ENCODE results near the gene GAN. TPM values are rescaled to one million over a fixed set of nuclear protein-coding genes. Genes with fewer than 3 reads are reported as not detected.

GAN gene
- total RNA-seq, 1 experiment from 2014 or later = 5.3 TPM

DNA sequence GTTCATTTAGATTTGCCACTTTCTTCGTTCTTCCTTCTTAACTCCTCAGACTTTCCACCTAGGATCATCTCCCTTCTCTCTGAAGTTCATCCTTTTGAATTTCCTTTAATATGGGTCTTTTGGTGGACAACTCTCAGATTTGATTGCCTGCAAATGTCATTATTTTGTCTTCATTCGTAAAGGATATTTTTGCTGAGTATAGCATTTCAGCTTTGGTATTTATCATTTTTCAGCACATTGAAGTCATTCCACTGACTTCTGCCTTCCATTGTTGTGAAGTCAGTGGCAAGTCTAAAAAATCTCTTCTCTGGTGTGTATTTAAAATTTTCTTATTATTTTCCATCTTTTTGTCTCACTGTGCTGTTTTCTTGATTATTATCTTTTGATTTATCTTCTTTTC lies 45.4 kb downstream of the GAN start:
- BruUV-seq (replicated peaks) = no TSS peak
- ChIA-PET CTCF (no interaction called here), POLR2A (ENCODE audit: unreplicated experiment) (no interaction called here)
- Histone ChIP-seq H3K36me3 (ENCODE audit: low read depth, low read length) (no peaks in the 10 kb centered on the region; the same call in 1 of the 2 replicates), H3K9me2 (replicated peaks; ENCODE audit: low read length) (no peaks in the 10 kb centered on the region), H4K20me1 (ENCODE audit: low read length) (no peaks in the 10 kb centered on the region), H3K79me2 (ENCODE audit: low read length) (no peaks in the 10 kb centered on the region), H3K4me2 (ENCODE audit: low read length) (no peak overlapping the region), H2AFZ (ENCODE audit: low read length) (no peak overlapping the region), H3K4me3 (ENCODE audit: low read length) (no peak overlapping the region), H3K9me3 (ENCODE audit: low read length) (no peaks in the 10 kb centered on the region), H3K27ac (ENCODE audit: low read length) (no peak overlapping the region), H3K4me1 (ENCODE audit: insufficient read depth, low read length) (no peaks in the 10 kb centered on the region), H3K27me3 (ENCODE audit: low read length) (no peaks in the 10 kb centered on the region), H3F3A (ENCODE audit: low read length, unreplicated experiment) (no peaks in the 10 kb centered on the region), H3K9ac (ENCODE audit: low read length) (no peak overlapping the region)
- TF ChIP-seq EZH2phosphoT487 (IDR thresholded peaks at IDR 0.05; ENCODE audit: borderline replicate concordance, low read length) (no peak), EZH2 (IDR thresholded peaks at IDR 0.05; ENCODE audit: low read length, unreplicated experiment) (no peak)
- TF ChIP-seq, protein P1, sequence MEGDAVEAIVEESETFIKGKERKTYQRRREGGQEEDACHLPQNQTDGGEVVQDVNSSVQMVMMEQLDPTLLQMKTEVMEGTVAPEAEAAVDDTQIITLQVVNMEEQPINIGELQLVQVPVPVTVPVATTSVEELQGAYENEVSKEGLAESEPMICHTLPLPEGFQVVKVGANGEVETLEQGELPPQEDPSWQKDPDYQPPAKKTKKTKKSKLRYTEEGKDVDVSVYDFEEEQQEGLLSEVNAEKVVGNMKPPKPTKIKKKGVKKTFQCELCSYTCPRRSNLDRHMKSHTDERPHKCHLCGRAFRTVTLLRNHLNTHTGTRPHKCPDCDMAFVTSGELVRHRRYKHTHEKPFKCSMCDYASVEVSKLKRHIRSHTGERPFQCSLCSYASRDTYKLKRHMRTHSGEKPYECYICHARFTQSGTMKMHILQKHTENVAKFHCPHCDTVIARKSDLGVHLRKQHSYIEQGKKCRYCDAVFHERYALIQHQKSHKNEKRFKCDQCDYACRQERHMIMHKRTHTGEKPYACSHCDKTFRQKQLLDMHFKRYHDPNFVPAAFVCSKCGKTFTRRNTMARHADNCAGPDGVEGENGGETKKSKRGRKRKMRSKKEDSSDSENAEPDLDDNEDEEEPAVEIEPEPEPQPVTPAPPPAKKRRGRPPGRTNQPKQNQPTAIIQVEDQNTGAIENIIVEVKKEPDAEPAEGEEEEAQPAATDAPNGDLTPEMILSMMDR (conservative IDR thresholded peaks at IDR 0.05; ENCODE audit: low read depth, low read length) = no peak
- DNase-seq = no peak
- intact Hi-C loops (cut with micrococcal nuclease) = no loop called here
- no peak for ATAC-seq

DNA sequence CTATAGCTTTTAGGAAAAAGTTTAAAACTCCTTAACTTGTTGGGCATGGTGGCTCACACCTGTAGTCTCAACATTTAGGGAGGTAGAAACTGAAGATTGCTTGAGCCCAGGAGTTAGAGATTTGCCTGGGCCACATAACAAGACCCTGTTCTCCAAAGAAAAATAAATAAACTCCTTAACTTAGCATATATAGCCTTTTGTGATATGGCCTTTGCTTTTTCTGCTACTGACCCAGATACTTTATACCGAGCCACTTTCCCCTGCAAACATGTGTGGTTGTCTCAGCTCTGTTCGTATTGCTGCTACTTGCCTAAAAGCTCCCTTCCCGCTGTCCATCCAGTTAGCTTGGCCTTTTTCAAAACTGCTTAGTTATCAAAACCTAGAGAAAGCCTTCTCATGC lies 51.0 kb downstream of the GAN start:
- no peak overlapping the region for H3K9ac ChIP-seq (ENCODE audit: low read length)
- BruUV-seq (replicated peaks) = no TSS peak
- H3K9me2 ChIP-seq (replicated peaks; ENCODE audit: low read length) = no peaks in the 10 kb centered on the region
- intact Hi-C loops (cut with micrococcal nuclease) = loop anchor here (1.0 kb wide), 1 partner anchor 358 kb away; no protein-coding TSS in a partner anchor
- ATAC-seq (no peak), DNase-seq (no peak)
- POLR2A ChIA-PET (ENCODE audit: unreplicated experiment) = no interaction called here
- H3K4me2 ChIP-seq (ENCODE audit: low read length) = no peak overlapping the region
- H3K4me3 ChIP-seq (ENCODE audit: low read length) = no peak overlapping the region
- CTCF ChIA-PET = interaction anchor here (0.5 kb wide), 1 partner anchor 37 kb away, joined by 18 read pairs; no protein-coding TSS in a partner anchor
- H3K79me2 ChIP-seq (ENCODE audit: low read length) = no peaks in the 10 kb centered on the region
- TF ChIP-seq EZH2 (IDR thresholded peaks at IDR 0.05; ENCODE audit: low read length, unreplicated experiment) (no peak), EZH2phosphoT487 (IDR thresholded peaks at IDR 0.05; ENCODE audit: borderline replicate concordance, low read length) (no peak)
- TF ChIP-seq, protein P1 (conservative IDR thresholded peaks at IDR 0.05; ENCODE audit: low read depth, low read length) = no peak
- H3K27ac ChIP-seq (ENCODE audit: low read length) = no peak overlapping the region
- H3K9me3 ChIP-seq (ENCODE audit: low read length) = no peaks in the 10 kb centered on the region
- no peaks in the 10 kb centered on the region for H4K20me1 ChIP-seq (ENCODE audit: low read length)
- no peaks in the 10 kb centered on the region for H3K4me1 ChIP-seq (ENCODE audit: insufficient read depth, low read length)
- no peak overlapping the region for H2AFZ ChIP-seq (ENCODE audit: low read length)
- H3K27me3 ChIP-seq (ENCODE audit: low read length) = no peaks in the 10 kb centered on the region
- H3K36me3 ChIP-seq (ENCODE audit: low read depth, low read length) = peaks cover 12% of the 10 kb centered on the region; the same call in 1 of the 2 replicates
- H3F3A ChIP-seq (ENCODE audit: low read length, unreplicated experiment) = no peaks in the 10 kb centered on the region

DNA sequence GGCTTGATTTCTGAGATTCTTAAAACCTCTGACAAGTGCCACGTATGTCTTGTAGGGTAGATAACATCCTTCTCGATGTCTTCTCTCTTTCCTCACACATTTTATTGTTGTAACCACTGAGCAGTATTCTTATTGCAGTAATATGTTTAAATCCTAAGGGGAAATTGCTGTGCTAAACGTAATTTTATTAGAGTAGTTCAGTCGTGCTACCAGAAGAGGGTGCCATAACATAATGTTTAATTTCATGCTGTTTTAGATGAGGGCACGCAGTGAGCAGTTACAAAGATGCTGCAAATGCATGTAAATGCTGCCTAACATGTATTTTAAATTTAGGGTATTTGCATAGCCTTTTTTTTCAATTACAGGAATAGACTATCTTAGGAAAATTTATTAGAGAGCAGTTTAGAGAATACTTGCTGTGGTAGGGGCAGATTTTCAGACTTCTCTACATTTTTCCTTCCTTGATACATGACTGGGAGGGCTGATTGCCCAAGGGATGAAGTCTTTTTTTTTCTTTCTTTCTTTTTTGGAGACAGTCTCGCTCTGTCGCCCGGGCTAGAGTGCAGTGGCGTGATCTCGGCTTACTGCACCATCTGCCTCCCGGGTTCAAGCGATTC lies 51.7 kb downstream of the GAN start:
- no peak overlapping the region for H2AFZ ChIP-seq (ENCODE audit: low read length)
- DNase-seq (peak; percentile 68), ATAC-seq (peak; percentile 59)
- H3K27ac ChIP-seq (ENCODE audit: low read length) = no peak overlapping the region
- H3F3A ChIP-seq (ENCODE audit: low read length, unreplicated experiment) = no peaks in the 10 kb centered on the region
- H3K9me2 ChIP-seq (replicated peaks; ENCODE audit: low read length) = no peaks in the 10 kb centered on the region
- no TSS peak for BruUV-seq (replicated peaks)
- no peak overlapping the region for H3K9ac ChIP-seq (ENCODE audit: low read length)
- H3K79me2 ChIP-seq (ENCODE audit: low read length) = no peaks in the 10 kb centered on the region
- TF ChIP-seq EZH2 (IDR thresholded peaks at IDR 0.05; ENCODE audit: low read length, unreplicated experiment) = no peak
- TF ChIP-seq, protein P1 (conservative IDR thresholded peaks at IDR 0.05; ENCODE audit: low read depth, low read length) = peak; percentile 70
- no peaks in the 10 kb centered on the region for H3K27me3 ChIP-seq (ENCODE audit: low read length)
- ChIA-PET CTCF (no interaction called here), POLR2A (ENCODE audit: unreplicated experiment) (no interaction called here)
- H3K9me3 ChIP-seq (ENCODE audit: low read length) = no peaks in the 10 kb centered on the region
- H3K4me1 ChIP-seq (ENCODE audit: insufficient read depth, low read length) = no peaks in the 10 kb centered on the region
- peaks cover 12% of the 10 kb centered on the region; the same call in 1 of the 2 replicates for H3K36me3 ChIP-seq (ENCODE audit: low read depth, low read length)
- H3K4me2 ChIP-seq (ENCODE audit: low read length) = no peak overlapping the region
- intact Hi-C loops (cut with micrococcal nuclease) = loop anchor here (1.0 kb wide), 1 partner anchor 357 kb away; no protein-coding TSS in a partner anchor
- no peaks in the 10 kb centered on the region for H4K20me1 ChIP-seq (ENCODE audit: low read length)
- no peak overlapping the region for H3K4me3 ChIP-seq (ENCODE audit: low read length)
